Tongue (tissue), 2 donors: Measurements from ENCODE around the gene ZNF628. TPM values are rescaled to one million over a fixed set of nuclear protein-coding genes. Genes with fewer than 3 reads are reported as not detected.

Experiments used
- DNase-seq: peaks from one replicate; pipeline ENCODE4 v3.0.0-alpha.2; 2015
- total RNA-seq: library from RNA; depleted of rRNA; stranded (reverse); fragments of >200 nt; gene quantifications from one replicate; pipeline ENCODE4 v1.2.3, GENCODE V29; 2014

ZNF628 gene
- total RNA-seq, 1 donor from 2014 or later, result 4.4 TPM

DNA sequence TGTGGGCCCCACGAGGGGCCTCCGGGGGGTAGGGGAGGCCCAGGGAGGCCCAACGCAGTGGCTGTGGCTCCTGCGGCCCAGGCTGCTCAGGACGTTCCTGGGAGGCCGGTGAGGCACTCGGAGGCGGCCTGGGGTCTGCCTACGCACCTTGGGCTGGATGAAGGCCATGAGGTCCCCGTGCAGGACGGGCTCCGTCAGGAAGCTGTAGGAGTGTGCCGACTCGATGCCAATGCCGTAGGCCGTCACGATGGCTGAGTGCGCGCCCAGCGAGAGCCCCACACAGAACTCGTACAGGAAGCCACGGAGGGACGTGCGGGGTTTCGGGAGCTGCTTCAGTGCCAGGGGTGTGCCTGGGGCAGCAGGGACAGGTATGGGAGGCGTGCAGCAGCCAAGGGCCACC lies 54.6 kb downstream of the ZNF628 start:
- no peak for DNase-seq

Other genes with a start within 250 kb of the ZNF628 start
- 0.72 TPM for gene TMEM86B, start 247.9 kb upstream of the ZNF628 start, total RNA-seq
- gene PPP6R1, start 217.6 kb upstream of the ZNF628 start, total RNA-seq, result 33.4 TPM
- 27.5 TPM for gene HSPBP1, start 196.5 kb upstream of the ZNF628 start, total RNA-seq
- 5.0 TPM for gene BRSK1, start 192.6 kb upstream of the ZNF628 start, total RNA-seq
- not detected for gene TMEM150B, start 151.3 kb upstream of the ZNF628 start, total RNA-seq
- 13.3 TPM for gene KMT5C, start 136.7 kb upstream of the ZNF628 start, total RNA-seq
- 0.72 TPM for gene COX6B2, start 121.9 kb upstream of the ZNF628 start, total RNA-seq
- gene GARIN5B, start 113.4 kb upstream of the ZNF628 start, total RNA-seq, result not detected
- not detected for gene IL11, start 106.2 kb upstream of the ZNF628 start, total RNA-seq
- gene TMEM190, start 99.8 kb upstream of the ZNF628 start, total RNA-seq, result not detected
- gene TMEM238, start 92.3 kb upstream of the ZNF628 start, total RNA-seq, result 4.2 TPM
- gene RPL28, start 90.7 kb upstream of the ZNF628 start, total RNA-seq, result 453 TPM
- gene UBE2S, start 68.8 kb upstream of the ZNF628 start, total RNA-seq, result 20.7 TPM
- not detected for gene SHISA7, start 33.3 kb upstream of the ZNF628 start, total RNA-seq
- gene ISOC2, start 15.0 kb upstream of the ZNF628 start, total RNA-seq, result 39.3 TPM
- not detected for gene C19orf85, start 11.9 kb upstream of the ZNF628 start, total RNA-seq
- gene NAT14, start 8.6 kb downstream of the ZNF628 start, total RNA-seq, result 12.0 TPM
- gene SSC5D, start 11.8 kb downstream of the ZNF628 start, total RNA-seq, result 29.2 TPM
- gene SBK2, start 60.5 kb downstream of the ZNF628 start, total RNA-seq, result 10.2 TPM
- not detected for gene SBK3, start 68.9 kb downstream of the ZNF628 start, total RNA-seq
- 4.1 TPM for gene ZNF579, start 104.2 kb downstream of the ZNF628 start, total RNA-seq
- gene FIZ1, start 122.9 kb downstream of the ZNF628 start, total RNA-seq, result 5.9 TPM
- 16.0 TPM for gene ZNF524, start 123.7 kb downstream of the ZNF628 start, total RNA-seq
- gene ZNF865, start 129.0 kb downstream of the ZNF628 start, total RNA-seq, result 5.0 TPM
- gene ZNF784, start 147.9 kb downstream of the ZNF628 start, total RNA-seq, result 9.8 TPM
- 4.4 TPM for gene ZNF580, start 164.4 kb downstream of the ZNF628 start, total RNA-seq
- gene ZNF581, start 167.0 kb downstream of the ZNF628 start, total RNA-seq, result 16.3 TPM
- 8.6 TPM for gene CCDC106, start 171.6 kb downstream of the ZNF628 start, total RNA-seq
- gene U2AF2, start 178.4 kb downstream of the ZNF628 start, total RNA-seq, result 85.9 TPM
- 62.2 TPM for gene EPN1, start 198.6 kb downstream of the ZNF628 start, total RNA-seq